Ureter (tissue), 1 donor: ENCODE measurements around the gene SUSD1. TPM values are rescaled to one million over a fixed set of nuclear protein-coding genes. Genes with fewer than 3 reads are reported as not detected.

ENCODE experiments used
- total RNA-seq: library from RNA; stranded (reverse); gene quantifications from one replicate; pipeline ENCODE4 v1.2.4, GENCODE V29; 2023
- donor health status: DM: yes; HTN: yes; CAD: no.

Gene SUSD1
- total RNA-seq, 1 donor from 2014 or later = 45.8 TPM

Other genes with a start within 250 kb of the SUSD1 start
- gene PTBP3, start 158.3 kb upstream of the SUSD1 start, total RNA-seq = 136 TPM
- gene HSDL2, start 204.8 kb upstream of the SUSD1 start, total RNA-seq = 61.4 TPM